ENCODE results near the gene DDX59.

DNA sequence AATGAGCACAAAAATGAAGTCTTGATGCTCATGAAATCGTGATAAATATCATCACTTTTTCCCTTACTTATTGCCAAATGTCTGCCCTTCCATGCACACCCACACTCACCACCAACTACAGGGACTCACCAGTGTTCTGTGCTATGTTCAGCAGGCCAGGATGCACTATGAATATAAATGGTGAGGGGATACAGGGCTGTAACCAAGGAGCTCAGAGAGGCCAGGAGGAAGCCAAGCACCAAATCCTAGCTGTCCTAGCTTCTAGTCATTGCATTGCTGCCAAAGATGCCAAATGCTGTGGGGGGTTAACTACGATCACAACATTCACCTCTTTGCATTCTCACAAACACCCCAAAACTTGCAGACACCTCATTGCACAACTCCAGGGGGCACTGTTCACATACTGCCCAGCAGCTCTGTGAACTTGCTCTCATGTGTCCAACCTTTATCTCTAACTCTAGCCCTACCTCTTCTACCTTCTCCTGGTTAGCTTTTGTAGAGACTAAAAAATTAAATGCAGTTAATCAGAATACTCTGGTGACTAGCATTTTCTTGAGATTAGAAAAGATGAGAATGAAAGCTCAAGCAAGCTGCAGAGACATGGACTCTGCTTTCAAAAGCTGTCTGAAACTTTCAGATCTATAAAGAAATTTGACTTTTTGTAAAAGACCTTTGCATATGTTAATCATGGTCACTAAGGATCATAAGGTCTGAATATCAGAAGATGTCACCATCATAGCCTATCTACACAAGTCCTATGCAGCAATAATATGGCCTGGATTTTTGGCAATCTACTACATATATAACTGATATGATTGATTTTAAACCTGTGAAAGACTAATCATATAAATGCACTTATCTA is 35.2 kb downstream of the DDX59 start:
- TF ChIP-seq POLR2AphosphoS5 (IDR thresholded peaks at IDR 0.05; ENCODE audit: low read depth, low read length): no peak
- TF ChIP-seq, protein P1, sequence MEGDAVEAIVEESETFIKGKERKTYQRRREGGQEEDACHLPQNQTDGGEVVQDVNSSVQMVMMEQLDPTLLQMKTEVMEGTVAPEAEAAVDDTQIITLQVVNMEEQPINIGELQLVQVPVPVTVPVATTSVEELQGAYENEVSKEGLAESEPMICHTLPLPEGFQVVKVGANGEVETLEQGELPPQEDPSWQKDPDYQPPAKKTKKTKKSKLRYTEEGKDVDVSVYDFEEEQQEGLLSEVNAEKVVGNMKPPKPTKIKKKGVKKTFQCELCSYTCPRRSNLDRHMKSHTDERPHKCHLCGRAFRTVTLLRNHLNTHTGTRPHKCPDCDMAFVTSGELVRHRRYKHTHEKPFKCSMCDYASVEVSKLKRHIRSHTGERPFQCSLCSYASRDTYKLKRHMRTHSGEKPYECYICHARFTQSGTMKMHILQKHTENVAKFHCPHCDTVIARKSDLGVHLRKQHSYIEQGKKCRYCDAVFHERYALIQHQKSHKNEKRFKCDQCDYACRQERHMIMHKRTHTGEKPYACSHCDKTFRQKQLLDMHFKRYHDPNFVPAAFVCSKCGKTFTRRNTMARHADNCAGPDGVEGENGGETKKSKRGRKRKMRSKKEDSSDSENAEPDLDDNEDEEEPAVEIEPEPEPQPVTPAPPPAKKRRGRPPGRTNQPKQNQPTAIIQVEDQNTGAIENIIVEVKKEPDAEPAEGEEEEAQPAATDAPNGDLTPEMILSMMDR (IDR thresholded peaks at IDR 0.05): peak; percentile 20; the same call in 1 of the 2 replicates
- TF ChIP-seq TAF1 (IDR thresholded peaks at IDR 0.05; ENCODE audit: borderline replicate concordance, low read depth, low read length): no peak
- no peak for TF ChIP-seq RFX5 (IDR thresholded peaks at IDR 0.05; ENCODE audit: low read length)
- no peak for TF ChIP-seq GABPA (IDR thresholded peaks at IDR 0.05; ENCODE audit: low read depth)
- peak; percentile 32; the same call in 1 of the 2 replicates for TF ChIP-seq RAD21 (IDR thresholded peaks at IDR 0.05; ENCODE audit: low read length)
- TF ChIP-seq MAX (IDR thresholded peaks at IDR 0.05; ENCODE audit: low read depth): no peak
